ENCODE results near the gene FSD1. TPM values are rescaled to one million over a fixed set of nuclear protein-coding genes. Genes with fewer than 3 reads are reported as not detected.

FSD1 gene
- total RNA-seq, 4 donors from 2014 or later = 0.67 TPM; not detected in 3

GRCh38 chr19:4323692-4324091 is 19.3 kb downstream of the FSD1 start:
- Histone ChIP-seq H3K36me3 (no peaks in the 10 kb centered on the region), H3K27me3 (peaks cover 34% of the 10 kb centered on the region), H3K27ac (no peak overlapping the region), H3K9me3 (peaks cover 0 to 6% (median 0%) of the 10 kb centered on the region in 3 donors), H3K4me3 (no peak overlapping the region), H3K4me1 (peaks cover 0 to 21% (median 8%) of the 10 kb centered on the region in 3 donors)
- no CpG with 5 or more reads among the region's 9 CpGs for WGBS, 2 donors (ENCODE audit: low coverage in 1 of 2)
- TF ChIP-seq POLR2AphosphoS5 (IDR thresholded peaks at IDR 0.05) (no peak), POLR2A (IDR thresholded peaks at IDR 0.05) (no peak), EP300 (IDR thresholded peaks at IDR 0.05) (no peak), CTCF (IDR thresholded peaks at IDR 0.05) (no peak)
- ATAC-seq = no peak

- ATAC-seq = no peak
- WGBS, 2 donors (ENCODE audit: low coverage in 1 of 2) = 73 to 81% methylated on average over 4 to 6 of the region's 12 CpGs
These were observed 19.8 kb downstream of the FSD1 start for GRCh38 chr19:4324228-4324627.

GRCh38 chr19:4326215-4326836 is 21.9 kb downstream of the FSD1 start:
- TF ChIP-seq POLR2A (IDR thresholded peaks at IDR 0.05) (no peak), EP300 (IDR thresholded peaks at IDR 0.05) (no peak), CTCF (IDR thresholded peaks at IDR 0.05) (no peak), POLR2AphosphoS5 (IDR thresholded peaks at IDR 0.05) (no peak)
- peaks cover 45% of the 10 kb centered on the region for H3K27me3 ChIP-seq
- no peak overlapping the region for H3K27ac ChIP-seq
- no peak overlapping the region for H3K4me3 ChIP-seq
- H3K36me3 ChIP-seq = no peaks in the 10 kb centered on the region
- WGBS, 2 donors (ENCODE audit: low coverage in 1 of 2) = 45 to 48% methylated on average over 9 to 10 of the region's 13 CpGs
- peaks cover 0 to 26% (median 8%) of the 10 kb centered on the region in 3 donors for H3K4me1 ChIP-seq
- H3K9me3 ChIP-seq = peaks cover 0 to 6% (median 0%) of the 10 kb centered on the region in 3 donors
- no peak for ATAC-seq

More at GRCh38 chr19:4324228-4324627, 19.8 kb downstream of the FSD1 start:
- Histone ChIP-seq H3K4me3 (no peak overlapping the region), H3K4me1 (peaks cover 0 to 26% (median 8%) of the 10 kb centered on the region in 3 donors), H3K9me3 (peaks cover 0 to 6% (median 0%) of the 10 kb centered on the region in 3 donors), H3K27ac (no peak overlapping the region), H3K36me3 (no peaks in the 10 kb centered on the region), H3K27me3 (peaks cover 39% of the 10 kb centered on the region)
- TF ChIP-seq CTCF (IDR thresholded peaks at IDR 0.05) = no peak
- no peak for TF ChIP-seq EP300 (IDR thresholded peaks at IDR 0.05)
- TF ChIP-seq POLR2AphosphoS5 (IDR thresholded peaks at IDR 0.05) = no peak
- TF ChIP-seq POLR2A (IDR thresholded peaks at IDR 0.05) = no peak

GRCh38 chr19:4326837-4327251 is 22.4 kb downstream of the FSD1 start:
- H3K27ac ChIP-seq = no peak overlapping the region
- 5 to 7% methylated on average over 3 to 8 of the region's 33 CpGs for WGBS, 2 donors (ENCODE audit: low coverage in 1 of 2)
- H3K4me3 ChIP-seq = peak overlapping the region in 1 of 2 donors; percentile 2
- peaks cover 0 to 26% (median 8%) of the 10 kb centered on the region in 3 donors for H3K4me1 ChIP-seq
- no peak for ATAC-seq
- H3K9me3 ChIP-seq = peaks cover 0 to 6% (median 0%) of the 10 kb centered on the region in 3 donors
- H3K36me3 ChIP-seq = no peaks in the 10 kb centered on the region
- peaks cover 45% of the 10 kb centered on the region for H3K27me3 ChIP-seq
- no peak for TF ChIP-seq POLR2A (IDR thresholded peaks at IDR 0.05)
- no peak for TF ChIP-seq POLR2AphosphoS5 (IDR thresholded peaks at IDR 0.05)
- no peak for TF ChIP-seq EP300 (IDR thresholded peaks at IDR 0.05)
- no peak for TF ChIP-seq CTCF (IDR thresholded peaks at IDR 0.05)
